ENCODE data around the gene ACD.

ACD gene

GRCh38 chr16:67653128-67653788, 6.8 kb downstream of the ACD start:
- Histone ChIP-seq H3K27me3 (ENCODE audit: insufficient read depth, low read depth, severe bottlenecking) (no peaks in the 10 kb centered on the region), H3K9me3 (ENCODE audit: severe bottlenecking) (no peaks in the 10 kb centered on the region), H3K4me3 (ENCODE audit: low read depth, low read length) (peak overlapping the region; percentile 85), H3K27ac (peak overlapping the region; percentile 89), H3K36me3 (peaks cover 55% of the 10 kb centered on the region)
- peak; percentile 68 for DNase-seq
- TF ChIP-seq, protein P1, sequence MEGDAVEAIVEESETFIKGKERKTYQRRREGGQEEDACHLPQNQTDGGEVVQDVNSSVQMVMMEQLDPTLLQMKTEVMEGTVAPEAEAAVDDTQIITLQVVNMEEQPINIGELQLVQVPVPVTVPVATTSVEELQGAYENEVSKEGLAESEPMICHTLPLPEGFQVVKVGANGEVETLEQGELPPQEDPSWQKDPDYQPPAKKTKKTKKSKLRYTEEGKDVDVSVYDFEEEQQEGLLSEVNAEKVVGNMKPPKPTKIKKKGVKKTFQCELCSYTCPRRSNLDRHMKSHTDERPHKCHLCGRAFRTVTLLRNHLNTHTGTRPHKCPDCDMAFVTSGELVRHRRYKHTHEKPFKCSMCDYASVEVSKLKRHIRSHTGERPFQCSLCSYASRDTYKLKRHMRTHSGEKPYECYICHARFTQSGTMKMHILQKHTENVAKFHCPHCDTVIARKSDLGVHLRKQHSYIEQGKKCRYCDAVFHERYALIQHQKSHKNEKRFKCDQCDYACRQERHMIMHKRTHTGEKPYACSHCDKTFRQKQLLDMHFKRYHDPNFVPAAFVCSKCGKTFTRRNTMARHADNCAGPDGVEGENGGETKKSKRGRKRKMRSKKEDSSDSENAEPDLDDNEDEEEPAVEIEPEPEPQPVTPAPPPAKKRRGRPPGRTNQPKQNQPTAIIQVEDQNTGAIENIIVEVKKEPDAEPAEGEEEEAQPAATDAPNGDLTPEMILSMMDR (IDR thresholded peaks at IDR 0.05; ENCODE audit: low read depth, low read length): peak; percentile 46

GRCh38 chr16:67652578-67653127, 7.4 kb downstream of the ACD start:
- peak overlapping the region; percentile 89 for H3K27ac ChIP-seq
- peak; percentile 49 for DNase-seq
- H3K9me3 ChIP-seq (ENCODE audit: severe bottlenecking): no peaks in the 10 kb centered on the region
- TF ChIP-seq, protein P1 (IDR thresholded peaks at IDR 0.05; ENCODE audit: low read depth, low read length): no peak
- peak overlapping the region; percentile 85 for H3K4me3 ChIP-seq (ENCODE audit: low read depth, low read length)
- H3K27me3 ChIP-seq (ENCODE audit: insufficient read depth, low read depth, severe bottlenecking): no peaks in the 10 kb centered on the region
- peaks cover 49% of the 10 kb centered on the region for H3K36me3 ChIP-seq

DNA sequence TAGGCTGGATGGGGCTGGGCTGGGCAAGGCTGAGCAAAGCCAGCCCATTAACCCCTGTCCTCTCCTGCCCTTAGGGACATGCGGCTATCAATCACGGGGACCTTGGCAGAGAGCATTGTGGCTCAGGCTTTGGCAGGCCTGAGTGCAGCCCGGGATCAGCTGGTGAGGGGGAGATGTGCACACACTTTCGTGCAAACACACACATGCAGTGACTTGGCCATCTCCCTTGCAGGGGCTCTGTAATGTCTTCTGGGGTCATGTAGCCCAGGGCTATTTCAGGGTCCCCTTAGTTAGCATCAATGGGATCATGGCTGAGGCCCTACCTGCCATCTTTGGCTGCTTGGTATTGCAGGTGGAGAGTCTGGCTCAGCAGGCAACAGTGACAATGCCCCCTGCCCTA, 8.2 kb downstream of the ACD start:
- Histone ChIP-seq H3K9me3 (ENCODE audit: severe bottlenecking) (no peaks in the 10 kb centered on the region), H3K27ac (no peak overlapping the region), H3K4me3 (ENCODE audit: low read depth, low read length) (no peak overlapping the region), H3K27me3 (ENCODE audit: insufficient read depth, low read depth, severe bottlenecking) (no peaks in the 10 kb centered on the region), H3K36me3 (peaks cover 41% of the 10 kb centered on the region)
- no peak for DNase-seq
- TF ChIP-seq, protein P1 (IDR thresholded peaks at IDR 0.05; ENCODE audit: low read depth, low read length): no peak

GRCh38 chr16:67651039-67651438, 9.0 kb downstream of the ACD start:
- no peak overlapping the region for H3K27ac ChIP-seq
- TF ChIP-seq, protein P1 (IDR thresholded peaks at IDR 0.05; ENCODE audit: low read depth, low read length): no peak
- no peaks in the 10 kb centered on the region for H3K27me3 ChIP-seq (ENCODE audit: insufficient read depth, low read depth, severe bottlenecking)
- no peak for DNase-seq
- H3K36me3 ChIP-seq: peaks cover 36% of the 10 kb centered on the region
- no peaks in the 10 kb centered on the region for H3K9me3 ChIP-seq (ENCODE audit: severe bottlenecking)
- H3K4me3 ChIP-seq (ENCODE audit: low read depth, low read length): no peak overlapping the region

- H3K9me3 ChIP-seq (ENCODE audit: severe bottlenecking): no peaks in the 10 kb centered on the region
- H3K27me3 ChIP-seq (ENCODE audit: insufficient read depth, low read depth, severe bottlenecking): no peaks in the 10 kb centered on the region
- H3K27ac ChIP-seq: no peak overlapping the region
- DNase-seq: no peak
- TF ChIP-seq, protein P1 (IDR thresholded peaks at IDR 0.05; ENCODE audit: low read depth, low read length): no peak
- H3K4me3 ChIP-seq (ENCODE audit: low read depth, low read length): no peak overlapping the region
- peaks cover 26% of the 10 kb centered on the region for H3K36me3 ChIP-seq
Observed at GRCh38 chr16:67650023-67650422, 10.0 kb downstream of the ACD start.
